ENCODE measurements around the gene B3GALT6. TPM values are rescaled to one million over a fixed set of nuclear protein-coding genes. Genes with fewer than 3 reads are reported as not detected.

B3GALT6 gene
- total and polyA plus RNA-seq, 8 donors = 6.2 to 13.4 (median 8.8) TPM

- Histone ChIP-seq H3K9me3 (no peaks in the 10 kb centered on the region), H3K4me1 (no peaks in the 10 kb centered on the region), H3K4me3 (no peak overlapping the region), H3K27ac (no peak overlapping the region), H3K27me3 (no peaks in the 10 kb centered on the region), H3K36me3 (peaks cover 0 to 20% (median 13%) of the 10 kb centered on the region in 3 donors)
- intact Hi-C loops (cut with DNase I) = no loop called here
- FAIRE-seq (no peak), ATAC-seq (peak in 2 of 4 donors; percentile 4 to 46), DNase-seq (peak in 3 of 6 donors; percentile 24 to 48 (median 48))
- WGBS, 2 donors = 81 to 90% methylated on average over 16 of the region's 16 CpGs
- no peak for TF ChIP-seq CTCF (IDR thresholded peaks at IDR 0.05)
These were observed 18.8 kb downstream of the B3GALT6 start for GRCh38 chr1:1250786-1251284.

GRCh38 chr1:1253314-1253713 lies 21.3 kb downstream of the B3GALT6 start:
- no peaks in the 10 kb centered on the region for H3K9me3 ChIP-seq
- H3K27me3 ChIP-seq = no peaks in the 10 kb centered on the region
- DNase-seq = no peak
- no peak overlapping the region for H3K27ac ChIP-seq
- peaks cover 0 to 33% (median 18%) of the 10 kb centered on the region in 3 donors for H3K36me3 ChIP-seq
- no peak for FAIRE-seq
- WGBS, 2 donors = 80 to 87% methylated on average over 12 of the region's 12 CpGs
- ATAC-seq = no peak
- intact Hi-C loops (cut with DNase I) = no loop called here
- no peak overlapping the region for H3K4me3 ChIP-seq
- TF ChIP-seq CTCF (IDR thresholded peaks at IDR 0.05) = no peak
- H3K4me1 ChIP-seq = no peaks in the 10 kb centered on the region

- intact Hi-C loops (cut with DNase I) = no loop called here
- no peak for FAIRE-seq
- 93 to 95% methylated on average over 49 to 50 of the region's 50 CpGs for WGBS, 2 donors
These were observed 22.1 kb downstream of the B3GALT6 start for GRCh38 chr1:1253972-1254666.

GRCh38 chr1:1254667-1254998 lies 22.6 kb downstream of the B3GALT6 start:
- intact Hi-C loops (cut with DNase I) = no loop called here
- H3K4me3 ChIP-seq = no peak overlapping the region
- FAIRE-seq (no peak), DNase-seq (peak in 1 of 6 donors; percentile 43), ATAC-seq (no peak)
- no peak overlapping the region for H3K27ac ChIP-seq
- TF ChIP-seq CTCF (IDR thresholded peaks at IDR 0.05) = no peak
- H3K27me3 ChIP-seq = no peaks in the 10 kb centered on the region
- peaks cover 0 to 33% (median 18%) of the 10 kb centered on the region in 3 donors for H3K36me3 ChIP-seq
- no peaks in the 10 kb centered on the region for H3K9me3 ChIP-seq
- WGBS, 2 donors = 88 to 91% methylated on average over 21 of the region's 21 CpGs
- no peaks in the 10 kb centered on the region for H3K4me1 ChIP-seq

More at GRCh38 chr1:1253972-1254666, 22.1 kb downstream of the B3GALT6 start:
- no peak for TF ChIP-seq CTCF (IDR thresholded peaks at IDR 0.05)
- Histone ChIP-seq H3K4me1 (no peaks in the 10 kb centered on the region), H3K27me3 (no peaks in the 10 kb centered on the region), H3K9me3 (no peaks in the 10 kb centered on the region), H3K27ac (no peak overlapping the region), H3K36me3 (peaks cover 0 to 33% (median 18%) of the 10 kb centered on the region in 3 donors), H3K4me3 (no peak overlapping the region)
- ATAC-seq (no peak), DNase-seq (peak in 2 of 6 donors; percentile 30 to 56)

- no peak for TF ChIP-seq CTCF (IDR thresholded peaks at IDR 0.05)
- no peak overlapping the region for H3K27ac ChIP-seq
- 94 to 95% methylated on average over 26 of the region's 26 CpGs for WGBS, 2 donors
- peak in 1 of 6 donors; percentile 60 for DNase-seq
- no peaks in the 10 kb centered on the region for H3K9me3 ChIP-seq
- no peak for FAIRE-seq
- intact Hi-C loops (cut with DNase I) = no loop called here
- ATAC-seq = no peak
- peaks cover 0 to 33% (median 18%) of the 10 kb centered on the region in 3 donors for H3K36me3 ChIP-seq
- H3K27me3 ChIP-seq = no peaks in the 10 kb centered on the region
- no peak overlapping the region for H3K4me3 ChIP-seq
- H3K4me1 ChIP-seq = no peaks in the 10 kb centered on the region
These were observed 23.0 kb downstream of the B3GALT6 start for GRCh38 chr1:1255078-1255477.

All from pancreas (tissue), 10 donors.